Testis (tissue), 3 donors: Measurements from ENCODE around the gene CHST13. TPM values are rescaled to one million over a fixed set of nuclear protein-coding genes. Genes with fewer than 3 reads are reported as not detected.

Experiments used
- DNase-seq: peaks from one replicate; pipeline ENCODE4 v3.0.0-alpha.2; 2019
- H3K27ac ChIP-seq, 2 donors: fragments of 200-600 bp; sonication (generic); one replicate each; pipeline ENCODE4 v1.5.1; 2019
- H3K27me3 ChIP-seq: fragments of 200-600 bp; sonication (generic); one replicate; pipeline ENCODE4 v1.5.1; 2019
- H3K36me3 ChIP-seq: fragments of 200-600 bp; sonication (generic); one replicate; pipeline ENCODE4 v1.5.1; 2017; ENCODE audit warnings: low read depth; ENCODE audit errors: missing control alignments
- H3K4me1 ChIP-seq: fragments of 200-600 bp; sonication (generic); one replicate; pipeline ENCODE4 v1.5.1; 2019
- H3K4me3 ChIP-seq, 2 donors: fragments of 200-600 bp; sonication (generic); one replicate each; pipeline ENCODE4 v1.5.1; 2017 to 2019
- H3K9me3 ChIP-seq: fragments of 200-600 bp; sonication (generic); one replicate; pipeline ENCODE4 v1.5.1; 2017
- POLR2A ChIP-seq: fragments of 450-650 bp; IDR thresholded peaks from one replicate; pipeline ENCODE4 v1.6.1; 2017; ENCODE audit warnings: antibody characterized with exemption, mild to moderate bottlenecking, moderate library complexity
- WGBS, 2 donors: methylation state at CpG; one replicate each; pipeline ENCODE4 v1.1.5; 2018; 5-methylcytosine and 5-hydroxymethylcytosine counted together
- intact Hi-C: fragments of 100-400 bp; cut with DNase I; formaldehyde crosslinking; loops from one replicate; pipeline ENCODE4 v1.15.1; 2023; ENCODE audit warnings: low total_unique reads
- polyA plus RNA-seq: library from polyadenylated mRNA; stranded (reverse); fragments of 350-450 nt; fragmentation: Illumina TruSeq; extraction: RNeasy Lipid Tissue Mini Kit (QIAGEN cat#74804); gene quantifications from one replicate; pipeline ENCODE4 v1.2.3, GENCODE V29; 2014; ENCODE audit warnings: low read depth, low replicate concordance; ENCODE audit not compliant: insufficient read depth
- total RNA-seq, 2 donors: library from RNA; depleted of rRNA; stranded (reverse); fragments of >200 nt; gene quantifications; one replicate each; pipeline ENCODE4 v1.2.3, GENCODE V29; 2016
- TF ChIP-seq, protein P1 (sequence below), 3 experiments: fragments of 450-650 bp in 2 of 3; fragments of 200-600 bp in 1 of 3; sonication (generic) in 1 of 3; IDR thresholded peaks; one replicate each; pipeline ENCODE4 v1.5.1; 2016 to 2019; ENCODE audit warnings: antibody characterized with exemption in 3 of 3, mild to moderate bottlenecking in 2 of 3, moderate library complexity in 1 of 3

CHST13 gene
- total and polyA plus RNA-seq, 3 donors from 2014 or later: 13.3 to 21.7 (median 21.4) TPM

DNA sequence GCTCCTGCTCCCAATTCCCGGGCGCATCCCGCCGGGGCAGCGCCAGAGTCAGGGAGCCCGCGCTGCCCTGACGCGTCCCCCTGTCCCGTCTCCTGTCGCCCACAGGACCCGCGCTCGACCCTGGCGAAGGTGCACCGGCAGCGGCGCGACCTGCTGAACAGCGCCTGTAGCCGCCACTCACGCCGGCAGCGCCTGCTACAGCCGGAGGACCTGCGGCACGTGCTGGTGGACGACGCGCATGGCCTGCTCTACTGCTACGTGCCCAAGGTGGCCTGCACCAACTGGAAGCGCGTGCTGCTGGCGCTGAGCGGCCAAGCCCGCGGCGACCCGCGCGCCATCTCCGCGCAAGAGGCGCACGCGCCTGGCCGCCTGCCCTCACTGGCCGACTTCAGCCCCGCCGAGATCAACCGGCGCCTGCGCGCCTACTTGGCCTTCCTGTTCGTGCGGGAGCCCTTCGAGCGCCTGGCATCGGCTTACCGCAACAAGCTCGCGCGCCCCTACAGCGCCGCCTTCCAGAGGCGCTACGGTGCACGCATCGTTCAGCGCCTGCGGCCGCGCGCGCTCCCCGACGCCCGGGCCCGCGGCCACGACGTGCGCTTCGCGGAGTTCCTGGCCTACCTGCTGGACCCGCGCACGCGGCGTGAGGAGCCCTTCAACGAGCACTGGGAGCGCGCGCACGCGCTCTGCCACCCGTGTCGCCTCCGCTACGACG, 17.8 kb downstream of the CHST13 start:
- WGBS, 2 donors: 44 to 61% methylated on average over 10 to 91 of the region's 101 CpGs
- H3K36me3 ChIP-seq: no peaks in the 10 kb centered on the region
- peak; percentile 51 for DNase-seq
- no peaks in the 10 kb centered on the region for H3K27me3 ChIP-seq
- no peak overlapping the region for H3K27ac ChIP-seq
- peak overlapping the region; percentile 34 to 43 for H3K4me3 ChIP-seq
- intact Hi-C loops: no loop called here
- H3K9me3 ChIP-seq: no peaks in the 10 kb centered on the region
- H3K4me1 ChIP-seq: no peaks in the 10 kb centered on the region
- TF ChIP-seq, protein P1, sequence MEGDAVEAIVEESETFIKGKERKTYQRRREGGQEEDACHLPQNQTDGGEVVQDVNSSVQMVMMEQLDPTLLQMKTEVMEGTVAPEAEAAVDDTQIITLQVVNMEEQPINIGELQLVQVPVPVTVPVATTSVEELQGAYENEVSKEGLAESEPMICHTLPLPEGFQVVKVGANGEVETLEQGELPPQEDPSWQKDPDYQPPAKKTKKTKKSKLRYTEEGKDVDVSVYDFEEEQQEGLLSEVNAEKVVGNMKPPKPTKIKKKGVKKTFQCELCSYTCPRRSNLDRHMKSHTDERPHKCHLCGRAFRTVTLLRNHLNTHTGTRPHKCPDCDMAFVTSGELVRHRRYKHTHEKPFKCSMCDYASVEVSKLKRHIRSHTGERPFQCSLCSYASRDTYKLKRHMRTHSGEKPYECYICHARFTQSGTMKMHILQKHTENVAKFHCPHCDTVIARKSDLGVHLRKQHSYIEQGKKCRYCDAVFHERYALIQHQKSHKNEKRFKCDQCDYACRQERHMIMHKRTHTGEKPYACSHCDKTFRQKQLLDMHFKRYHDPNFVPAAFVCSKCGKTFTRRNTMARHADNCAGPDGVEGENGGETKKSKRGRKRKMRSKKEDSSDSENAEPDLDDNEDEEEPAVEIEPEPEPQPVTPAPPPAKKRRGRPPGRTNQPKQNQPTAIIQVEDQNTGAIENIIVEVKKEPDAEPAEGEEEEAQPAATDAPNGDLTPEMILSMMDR (IDR thresholded peaks at IDR 0.05): no peak
- no peak for TF ChIP-seq POLR2A

DNA sequence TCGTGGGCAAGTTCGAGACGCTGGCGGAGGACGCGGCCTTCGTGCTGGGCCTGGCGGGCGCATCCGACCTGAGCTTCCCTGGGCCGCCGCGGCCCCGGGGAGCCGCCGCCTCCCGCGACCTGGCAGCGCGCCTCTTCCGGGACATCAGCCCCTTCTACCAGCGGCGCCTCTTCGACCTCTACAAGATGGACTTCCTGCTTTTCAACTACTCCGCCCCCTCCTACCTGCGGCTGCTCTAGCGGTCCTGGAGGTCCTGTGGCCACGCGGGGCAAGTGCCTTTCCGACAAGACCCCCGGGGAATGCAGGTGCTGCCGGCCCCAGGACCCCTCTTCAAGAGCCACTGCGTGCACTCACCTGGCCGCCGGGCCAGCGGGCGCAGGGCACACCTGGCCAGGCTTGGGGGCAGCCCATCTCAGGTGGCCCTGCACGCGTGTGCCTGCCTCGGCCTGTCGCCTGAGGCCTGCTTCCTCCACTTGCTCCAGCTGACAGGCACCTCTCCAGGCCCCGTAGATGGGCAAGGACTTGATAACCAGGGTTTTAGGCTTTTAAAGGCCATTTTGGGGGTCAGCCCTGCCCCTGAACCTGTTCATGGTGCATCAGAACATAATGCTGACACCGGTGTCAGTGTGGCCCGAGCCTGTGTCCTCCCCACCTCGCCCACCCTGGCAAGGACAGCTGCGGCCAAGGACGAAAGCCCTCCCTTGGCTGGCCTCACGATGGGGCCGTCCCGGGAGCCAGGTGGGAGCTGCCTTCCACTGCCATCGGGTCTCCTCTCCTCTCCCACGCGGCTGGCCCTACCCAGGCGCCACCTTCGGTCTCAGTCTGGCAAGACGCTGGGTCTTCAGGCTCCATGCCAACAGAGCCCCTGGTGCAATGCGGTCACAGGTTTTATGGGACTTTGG, 18.6 kb downstream of the CHST13 start:
- H3K9me3 ChIP-seq: no peaks in the 10 kb centered on the region
- DNase-seq: peak; percentile 13
- WGBS, 2 donors: 57% methylated on average over 27 to 56 of the region's 57 CpGs
- intact Hi-C loops: no loop called here
- H3K27me3 ChIP-seq: no peaks in the 10 kb centered on the region
- H3K4me3 ChIP-seq: peak overlapping the region; percentile 34 to 43
- H3K4me1 ChIP-seq: no peaks in the 10 kb centered on the region
- TF ChIP-seq, protein P1 (IDR thresholded peaks at IDR 0.05): no peak
- TF ChIP-seq POLR2A: no peak
- H3K27ac ChIP-seq: no peak overlapping the region
- no peaks in the 10 kb centered on the region for H3K36me3 ChIP-seq

DNA sequence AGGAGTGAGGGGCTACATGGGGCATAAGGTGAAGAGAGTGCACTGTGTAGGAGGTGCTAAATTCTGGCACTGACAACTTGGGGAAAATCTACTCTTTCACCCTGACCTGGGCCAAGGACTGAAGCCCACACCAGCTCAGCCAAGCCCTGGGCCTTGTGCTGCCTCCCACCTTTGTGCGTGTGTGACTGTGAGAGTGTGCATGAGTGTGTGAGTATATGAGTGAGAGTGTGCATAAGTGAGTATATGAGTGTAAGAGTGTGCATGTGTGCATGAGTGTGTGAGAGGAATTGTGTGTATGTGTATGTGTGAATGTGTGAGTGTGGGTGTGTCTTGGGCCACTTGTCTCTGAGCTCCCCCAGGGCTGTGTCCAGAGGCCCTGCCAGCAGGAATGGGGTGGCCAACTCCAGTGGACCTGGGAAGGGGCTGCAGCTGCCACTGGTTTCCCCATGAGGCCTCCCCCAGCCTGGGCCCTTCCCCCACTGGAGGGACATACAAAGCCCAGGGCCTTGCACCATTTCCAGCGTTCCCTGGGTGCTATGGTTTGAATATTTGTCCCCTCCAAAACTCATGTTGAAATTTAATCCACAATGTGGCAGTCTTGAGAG, 19.6 kb downstream of the CHST13 start:
- H3K4me3 ChIP-seq: no peak overlapping the region
- no peaks in the 10 kb centered on the region for H3K27me3 ChIP-seq
- no peaks in the 10 kb centered on the region for H3K4me1 ChIP-seq
- intact Hi-C loops: no loop called here
- whole genome bisulfite sequencing, 2 donors: 88 to 100% methylated on average over 1 to 2 of the region's 2 CpGs
- H3K9me3 ChIP-seq: no peaks in the 10 kb centered on the region
- no peak overlapping the region for H3K27ac ChIP-seq
- peak; percentile 7 for DNase-seq
- no peaks in the 10 kb centered on the region for H3K36me3 ChIP-seq
- TF ChIP-seq, protein P1 (IDR thresholded peaks at IDR 0.05): no peak
- TF ChIP-seq POLR2A: no peak

DNA sequence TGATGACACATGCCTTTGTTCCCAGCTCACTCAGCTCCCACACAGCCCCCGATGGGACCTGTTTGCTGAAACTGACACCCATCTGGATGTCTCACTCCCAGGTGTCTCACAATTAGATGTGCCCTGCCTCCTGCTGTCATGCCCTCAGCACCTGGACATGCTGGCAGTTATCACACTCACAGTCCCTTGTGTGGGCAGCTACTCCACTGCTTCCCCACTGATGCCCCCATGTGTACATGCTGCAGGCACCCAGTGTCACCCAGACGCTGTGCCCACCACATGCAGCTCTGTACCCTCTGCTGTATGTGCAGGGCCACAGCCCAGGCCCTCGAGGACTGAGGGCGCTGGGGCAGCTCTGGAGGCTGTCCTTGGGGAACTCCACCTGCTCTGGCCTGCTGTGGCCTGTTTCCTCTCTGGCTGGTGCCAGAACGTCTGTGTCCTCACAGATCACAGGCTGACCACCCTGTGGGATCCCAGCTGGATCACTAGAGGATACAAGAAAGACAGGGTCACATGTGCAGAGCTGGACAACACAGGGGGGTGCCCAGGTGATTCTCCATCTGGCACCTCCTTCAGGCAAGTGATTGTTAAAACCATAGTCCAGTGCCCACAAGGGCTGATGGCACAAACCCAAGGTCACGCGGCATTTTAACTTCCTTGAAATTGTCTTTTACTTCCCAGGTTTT, 20.8 kb downstream of the CHST13 start:
- 75 to 86% methylated on average over 4 to 7 of the region's 7 CpGs for WGBS, 2 donors
- Histone ChIP-seq H3K27ac (no peak overlapping the region), H3K27me3 (no peaks in the 10 kb centered on the region), H3K4me1 (no peaks in the 10 kb centered on the region), H3K4me3 (no peak overlapping the region), H3K9me3 (no peaks in the 10 kb centered on the region), H3K36me3 (no peaks in the 10 kb centered on the region)
- DNase-seq: peak; percentile 13
- intact Hi-C loops: no loop called here
- TF ChIP-seq POLR2A: no peak
- TF ChIP-seq, protein P1 (IDR thresholded peaks at IDR 0.05): no peak
